Measurements from ENCODE around the gene NFX1.

The NFX1 gene

GRCh38 chr9:33257276-33257675 is 33.0 kb upstream of the NFX1 start:
- DNase-seq (ENCODE audit: insufficient read length, low spot score) (no peak), FAIRE-seq (no peak)
- no peak for TF ChIP-seq POLR2A (IDR thresholded peaks at IDR 0.05; ENCODE audit: low read depth, low read length)

DNA sequence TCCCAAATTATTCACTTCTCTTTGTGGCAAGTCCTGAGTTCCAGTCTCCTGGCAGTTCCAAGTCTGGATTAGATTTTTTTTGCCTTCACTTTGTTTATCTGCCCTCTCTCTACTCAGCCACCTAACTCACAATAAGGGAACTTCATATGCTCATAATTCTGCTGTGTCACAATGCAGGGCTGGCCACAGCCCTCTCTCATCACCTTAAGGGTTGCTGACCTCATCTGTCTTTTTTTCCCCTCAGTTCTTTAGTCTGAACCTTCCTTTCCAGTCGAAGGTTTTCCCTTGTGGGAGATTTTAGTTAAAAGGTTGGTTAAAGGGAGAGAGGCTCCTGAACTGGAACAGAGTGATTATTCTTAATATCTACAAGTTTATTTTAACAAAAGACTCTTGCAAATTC is 29.9 kb upstream of the NFX1 start:
- FAIRE-seq: no peak
- DNase-seq (ENCODE audit: insufficient read length, low spot score): no peak
- TF ChIP-seq POLR2A (IDR thresholded peaks at IDR 0.05; ENCODE audit: low read depth, low read length): no peak

- FAIRE-seq (no peak), DNase-seq (ENCODE audit: insufficient read length, low spot score) (no peak)
- no peak for TF ChIP-seq POLR2A (IDR thresholded peaks at IDR 0.05; ENCODE audit: low read depth, low read length)
Measured at GRCh38 chr9:33263131-33264002, 26.9 kb upstream of the NFX1 start.

- TF ChIP-seq POLR2A (IDR thresholded peaks at IDR 0.05; ENCODE audit: low read depth, low read length): no peak
- FAIRE-seq (no peak), DNase-seq (ENCODE audit: insufficient read length, low spot score) (no peak)
Measured at GRCh38 chr9:33264003-33264472, 26.3 kb upstream of the NFX1 start.

- TF ChIP-seq POLR2A (IDR thresholded peaks at IDR 0.05; ENCODE audit: low read depth, low read length): peak; percentile 72
- peak; percentile 86 for DNase-seq (ENCODE audit: insufficient read length, low spot score)
- peak; percentile 90 for FAIRE-seq
Measured at GRCh38 chr9:33264473-33265177, 25.7 kb upstream of the NFX1 start, which contains the start of the genes BAG1 and CHMP5. Gene BAG1 (minus strand): TSS chr9:33264708. Gene CHMP5 (plus strand): TSS chr9:33265049. CDS start chr9:33265079, 30 bp downstream.

DNA sequence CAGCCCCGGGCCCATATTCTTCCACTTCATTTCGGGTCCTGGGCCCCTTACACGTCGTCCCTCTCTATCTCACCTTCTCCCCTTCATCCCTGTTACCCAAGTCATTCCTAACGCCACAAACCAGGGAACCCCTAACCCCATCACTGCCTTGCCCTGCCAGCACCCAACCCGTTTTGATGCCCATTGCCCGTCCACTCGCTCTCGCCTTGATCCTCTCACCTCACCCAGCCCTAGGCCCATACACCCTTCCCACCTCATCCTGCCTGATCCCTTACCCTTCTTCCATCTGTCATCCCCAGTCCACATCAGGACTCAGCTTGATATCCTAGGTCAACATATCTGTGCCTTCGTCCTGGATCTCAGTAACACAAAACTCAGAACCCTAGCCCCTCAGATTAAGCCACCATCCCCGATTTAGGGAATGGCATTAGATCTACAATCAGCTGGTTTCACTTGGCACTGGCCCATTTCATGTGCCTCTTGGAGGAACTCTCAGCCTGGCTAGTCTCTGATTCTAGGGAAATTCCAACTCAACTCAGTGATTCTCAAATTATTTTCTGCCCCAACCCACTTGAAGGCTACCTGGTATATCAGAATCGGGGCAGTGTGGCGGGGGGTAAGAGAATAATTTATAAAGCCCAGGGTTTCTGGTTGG is 25.0 kb upstream of the NFX1 start:
- DNase-seq (ENCODE audit: insufficient read length, low spot score) (no peak), FAIRE-seq (no peak)
- TF ChIP-seq POLR2A (IDR thresholded peaks at IDR 0.05; ENCODE audit: low read depth, low read length): no peak

GRCh38 chr9:33267151-33267767 is 23.1 kb upstream of the NFX1 start:
- DNase-seq (ENCODE audit: insufficient read length, low spot score) (no peak), FAIRE-seq (no peak)
- no peak for TF ChIP-seq POLR2A (IDR thresholded peaks at IDR 0.05; ENCODE audit: low read depth, low read length)

DNA sequence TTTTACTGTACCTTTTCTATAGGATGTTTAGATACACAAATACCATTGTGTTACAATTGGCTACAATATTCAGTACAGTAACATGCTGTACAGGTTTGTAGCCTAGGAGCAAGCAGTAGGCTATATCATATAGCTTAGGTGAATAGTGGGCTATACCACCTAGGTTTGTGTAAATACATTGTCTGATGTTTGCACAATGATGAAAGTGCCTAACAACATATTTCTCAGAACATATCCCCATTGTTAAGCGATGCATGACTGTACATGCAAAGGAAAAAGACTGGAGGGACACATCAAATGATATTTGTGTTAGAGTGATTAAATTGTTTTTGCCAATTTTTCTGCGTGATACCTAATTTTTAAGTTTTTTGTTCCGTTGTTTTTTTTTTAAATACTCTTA is 20.2 kb upstream of the NFX1 start:
- no peak for FAIRE-seq
- DNase-seq (ENCODE audit: insufficient read length, low spot score): no peak
- TF ChIP-seq POLR2A (IDR thresholded peaks at IDR 0.05; ENCODE audit: low read depth, low read length): no peak

- no peak for TF ChIP-seq POLR2A (IDR thresholded peaks at IDR 0.05; ENCODE audit: low read depth, low read length)
- FAIRE-seq (no peak), DNase-seq (ENCODE audit: insufficient read length, low spot score) (no peak)
Measured at GRCh38 chr9:33272061-33272460, 18.3 kb upstream of the NFX1 start.

DNA sequence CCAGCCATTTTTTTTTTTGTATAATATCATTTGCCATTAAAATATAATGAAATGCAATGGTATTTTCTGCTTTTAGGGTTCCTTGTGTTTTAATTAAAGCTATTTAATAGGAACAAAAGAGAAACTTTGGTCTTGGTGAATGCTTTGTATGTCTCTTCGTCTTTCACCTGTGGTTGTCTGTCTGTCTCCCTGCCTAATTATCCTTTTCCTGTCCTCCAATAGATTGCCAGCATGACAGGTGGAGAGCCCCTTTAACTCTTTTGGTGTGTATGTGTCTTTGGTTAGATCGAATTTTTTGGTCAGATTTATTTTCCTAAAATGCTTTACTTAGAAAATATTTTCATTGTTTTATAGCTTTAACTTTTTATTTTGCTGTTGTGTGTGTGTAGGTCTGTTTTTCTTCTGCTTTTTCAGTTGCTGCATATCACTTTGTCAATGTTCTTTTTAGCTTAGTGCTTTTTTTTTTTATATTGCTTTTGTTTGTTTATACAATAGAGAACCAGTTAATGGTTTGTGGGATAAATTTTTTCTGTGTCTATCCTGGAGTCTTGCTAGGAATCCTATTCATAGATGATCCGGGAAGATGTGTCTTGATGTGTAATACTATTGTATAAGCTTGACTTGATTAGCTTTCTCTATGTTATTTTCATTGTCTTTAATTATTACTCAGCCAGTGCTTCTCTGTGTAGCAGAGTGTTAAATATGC is 16.9 kb upstream of the NFX1 start:
- DNase-seq (ENCODE audit: insufficient read length, low spot score) (no peak), FAIRE-seq (no peak)
- TF ChIP-seq POLR2A (IDR thresholded peaks at IDR 0.05; ENCODE audit: low read depth, low read length): no peak

- FAIRE-seq: no peak
- DNase-seq (ENCODE audit: insufficient read length, low spot score): no peak
- TF ChIP-seq POLR2A (IDR thresholded peaks at IDR 0.05; ENCODE audit: low read depth, low read length): no peak
Measured at GRCh38 chr9:33273972-33274328, 16.4 kb upstream of the NFX1 start.

DNA sequence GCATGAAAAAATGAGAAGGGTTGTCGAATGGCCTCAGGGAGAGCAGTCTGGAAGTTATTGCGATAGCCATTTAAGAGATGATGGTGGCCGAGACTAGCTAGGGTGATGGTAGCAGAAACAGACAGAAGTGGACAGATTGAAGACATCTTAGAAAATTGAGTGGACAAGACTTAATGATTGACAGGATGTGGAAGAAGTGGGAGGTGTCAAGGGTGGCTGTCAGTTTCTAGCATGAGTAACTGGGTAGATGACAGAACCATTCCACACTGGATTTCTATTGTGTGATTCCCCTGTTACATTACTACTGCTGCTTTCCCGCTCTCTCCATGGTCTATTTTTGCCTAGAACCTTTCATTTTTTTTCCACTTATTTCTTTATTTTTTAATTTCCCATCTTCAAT is 12.8 kb upstream of the NFX1 start:
- no peak for FAIRE-seq
- no peak for TF ChIP-seq POLR2A (IDR thresholded peaks at IDR 0.05; ENCODE audit: low read depth, low read length)

DNA sequence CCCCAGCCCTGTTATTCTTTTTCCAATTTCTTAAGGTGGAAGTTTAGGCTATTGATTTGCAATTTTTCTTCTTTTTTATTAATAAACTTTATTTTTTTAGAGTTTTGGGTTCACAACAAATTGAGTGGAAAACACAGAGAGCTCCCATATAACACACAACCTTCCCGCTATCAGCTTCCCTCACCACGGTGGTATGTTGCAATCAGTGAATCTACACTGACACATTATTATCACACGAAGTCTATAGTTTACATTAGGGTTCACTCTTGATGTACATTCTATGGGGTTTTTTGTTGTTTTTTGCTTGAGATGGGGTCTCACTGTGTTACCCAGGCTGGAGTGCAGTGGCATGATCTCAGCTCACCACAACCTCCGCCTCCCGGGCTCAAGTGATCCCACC is 4.8 kb upstream of the NFX1 start:
- FAIRE-seq (no peak), DNase-seq (ENCODE audit: insufficient read length, low spot score) (no peak)
- no peak for TF ChIP-seq POLR2A (IDR thresholded peaks at IDR 0.05; ENCODE audit: low read depth, low read length)

More for the DNA sequence above, 12.8 kb upstream of the NFX1 start:
- no peak for DNase-seq (ENCODE audit: insufficient read length, low spot score)

Data from H54 (cell line).